Activated CD8-positive, alpha-beta memory T cell treated with anti-CD3 and anti-CD28 coated beads for 36 hours (primary cell): Measurements from ENCODE around the gene ZBTB47. TPM values are rescaled to one million over a fixed set of nuclear protein-coding genes. Genes with fewer than 3 reads are reported as not detected.

Experiments
- CTCF ChIA-PET: fragments of 350-600 bp; sonication (Branson Sonifier 250); formaldehyde crosslinking; loops from one replicate; lab custom pipeline; 2021; ENCODE audit warnings: antibody characterized with exemption; lab: Charles Lee
- POLR2A ChIA-PET: fragments of 350-600 bp; sonication (Branson Sonifier 250); formaldehyde crosslinking; loops from one replicate; lab custom pipeline; 2021; ENCODE audit warnings: antibody characterized with exemption; lab: Charles Lee
- total RNA-seq, 2 experiments: library from RNA; stranded (reverse); gene quantifications; one replicate each; pipeline ENCODE4 v1.2.3, GENCODE V29; 2021

The ZBTB47 gene
- total RNA-seq = 1 to 10 TPM; 1.1 to 1.2 TPM

DNA sequence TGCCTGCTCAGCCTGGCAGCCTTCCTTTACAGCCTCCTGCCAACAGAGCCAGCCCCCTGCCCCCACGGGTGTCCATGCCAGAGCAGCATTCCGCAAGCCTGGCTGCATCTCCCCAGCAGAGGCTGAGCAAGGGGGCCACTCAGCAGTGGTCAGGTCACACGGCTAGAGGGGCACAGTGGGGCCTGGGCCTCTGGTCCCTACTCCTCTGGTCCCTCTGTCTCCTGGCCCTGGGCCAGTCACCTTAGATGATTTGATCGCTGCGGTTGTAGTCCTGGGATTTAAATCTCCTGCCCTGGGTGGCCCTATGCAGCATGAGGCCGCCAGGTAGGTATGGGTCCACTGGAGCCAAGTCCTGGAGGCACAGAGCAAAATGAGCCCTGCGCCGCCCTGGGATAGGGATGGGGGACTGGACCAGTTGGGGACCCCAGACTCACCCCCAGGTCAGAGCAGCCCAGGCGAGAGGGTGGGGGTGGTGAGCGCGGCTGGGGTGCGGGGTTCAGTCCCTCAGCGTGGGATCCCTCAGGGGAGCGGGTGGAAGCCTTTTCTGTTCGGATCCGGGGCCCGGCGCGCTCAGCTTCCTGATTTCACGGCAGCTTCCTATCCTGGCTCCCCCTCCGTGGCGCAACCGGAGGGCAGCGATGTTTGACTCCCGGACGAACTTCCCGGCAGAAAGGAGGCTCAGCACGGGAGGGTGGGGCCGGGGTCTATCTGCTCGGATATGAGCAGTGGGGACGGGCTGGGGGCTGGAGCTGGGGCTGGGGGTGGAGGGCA is at the start of gene ZBTB47:
ZBTB47 (plus strand) TSS at position 138 of the 771 bp plus-strand sequence. CDS start 4,659 bp downstream, outside the sequence.
- ChIA-PET POLR2A (interaction anchor here (0.6 kb wide), 1 partner anchor 1686 kb away, joined by 3 read pairs; no protein-coding TSS in a partner anchor), CTCF (interaction anchor here (0.9 kb wide), 1 partner anchor 16 kb away, joined by 3 read pairs; no protein-coding TSS in a partner anchor)

GRCh38 chr3:42605546-42606173 is 47.8 kb upstream of the ZBTB47 start:
- ChIA-PET CTCF (interaction anchor here (1.1 kb wide), 1 partner anchor 43 kb away, joined by 3 read pairs; no protein-coding TSS in a partner anchor), POLR2A (no interaction called here)

DNA sequence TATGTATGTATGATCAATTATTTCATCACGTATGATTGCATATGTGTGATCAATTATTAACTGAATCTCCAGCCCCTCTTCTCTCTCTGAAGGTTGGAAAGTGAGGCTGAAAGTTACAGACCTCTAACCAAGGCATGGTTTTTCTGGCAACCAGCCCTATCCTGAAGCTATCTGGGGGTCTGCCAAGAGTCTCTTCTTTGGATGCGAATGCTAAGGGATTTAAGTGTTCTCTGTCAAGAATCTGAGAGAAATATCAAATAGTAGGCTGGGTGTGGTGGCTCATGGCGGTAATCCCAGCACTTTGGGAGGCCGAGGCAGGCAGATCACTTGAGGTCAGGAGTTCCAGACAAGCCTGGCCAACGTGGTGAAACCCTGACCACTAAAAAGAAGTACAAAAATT is 44.9 kb upstream of the ZBTB47 start:
- ChIA-PET CTCF (no interaction called here), POLR2A (no interaction called here)

DNA sequence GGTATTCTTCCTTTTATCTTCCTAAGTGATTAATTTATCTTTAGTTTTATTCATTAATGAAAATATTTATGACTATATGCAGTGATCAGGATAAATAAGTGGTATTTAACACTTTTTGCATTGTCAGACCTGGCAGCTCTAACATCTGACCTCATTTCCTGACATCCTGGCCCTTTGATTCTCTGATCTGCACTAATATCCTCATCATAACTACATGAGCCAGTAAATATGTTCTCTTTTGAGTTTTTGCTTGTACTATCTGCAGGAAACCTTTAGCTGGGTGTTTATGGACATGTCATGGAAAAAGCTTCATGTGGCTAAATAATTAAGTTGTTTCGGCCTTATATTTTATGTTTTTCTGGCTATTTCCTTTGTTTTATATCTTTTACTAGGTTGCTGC is 42.5 kb upstream of the ZBTB47 start:
- ChIA-PET POLR2A (interaction anchor here (1.1 kb wide), 1 partner anchor 10 kb away, joined by 3 read pairs; the partner anchor contains the start of gene NKTR), CTCF (interaction anchor here (1.6 kb wide), 1 partner anchor 10 kb away, joined by 7 read pairs; the partner anchor contains the start of gene NKTR)

- POLR2A ChIA-PET = interaction anchor here (0.7 kb wide), 1 partner anchor 15 kb away, joined by 3 read pairs; no protein-coding TSS in a partner anchor
Observed at GRCh38 chr3:42612217-42612616, 41.3 kb upstream of the ZBTB47 start.

DNA sequence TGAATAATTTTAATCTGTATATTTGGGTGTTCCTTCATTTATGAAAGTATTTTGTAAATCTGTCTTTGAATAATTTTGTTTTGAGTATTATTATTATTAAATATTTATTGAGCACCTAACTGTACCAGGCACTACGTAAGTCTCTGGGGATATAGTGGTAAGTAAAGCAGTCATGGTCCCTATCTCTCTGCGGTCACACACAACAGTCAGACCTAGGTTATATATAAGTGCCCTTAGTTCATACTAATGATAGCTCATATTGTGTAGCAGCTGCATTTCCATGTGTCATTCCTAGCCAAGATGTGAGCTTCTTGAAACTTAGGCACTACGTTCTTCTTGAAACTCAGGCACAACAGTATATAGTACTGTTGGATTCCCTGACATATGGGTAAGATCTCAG is 40.6 kb upstream of the ZBTB47 start:
- POLR2A ChIA-PET = interaction anchor here (0.7 kb wide), 1 partner anchor 15 kb away, joined by 3 read pairs; no protein-coding TSS in a partner anchor

More at GRCh38 chr3:42612217-42612616, 41.3 kb upstream of the ZBTB47 start:
- CTCF ChIA-PET = no interaction called here

DNA sequence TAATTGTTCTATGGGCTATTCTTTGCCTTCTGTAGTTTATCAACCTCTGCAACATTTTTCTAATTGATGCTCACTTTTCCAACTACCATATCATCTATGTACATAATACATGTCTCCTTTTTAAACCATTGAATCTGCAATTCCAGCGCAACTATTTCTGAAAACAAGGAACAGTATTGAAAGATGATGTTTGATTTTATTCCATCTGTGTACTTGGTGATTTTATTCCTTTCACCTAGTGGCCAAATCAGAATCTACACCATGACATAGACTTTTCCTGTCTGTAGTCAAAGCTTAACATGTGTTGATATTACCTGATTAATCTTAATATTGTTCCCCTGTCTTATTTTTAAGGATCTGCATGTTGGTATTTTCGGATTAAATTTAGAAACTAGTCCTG is 40.0 kb upstream of the ZBTB47 start:
- ChIA-PET POLR2A (no interaction called here), CTCF (interaction anchor here (0.9 to 1.6 kb wide), 2 partner anchors 34 to 38 kb away, joined by 3 read pairs; no protein-coding TSS in a partner anchor)

More for the DNA sequence above, 40.6 kb upstream of the ZBTB47 start:
- CTCF ChIA-PET = interaction anchor here (0.9 to 1.6 kb wide), 2 partner anchors 34 to 39 kb away, joined by 3 read pairs; no protein-coding TSS in a partner anchor

DNA sequence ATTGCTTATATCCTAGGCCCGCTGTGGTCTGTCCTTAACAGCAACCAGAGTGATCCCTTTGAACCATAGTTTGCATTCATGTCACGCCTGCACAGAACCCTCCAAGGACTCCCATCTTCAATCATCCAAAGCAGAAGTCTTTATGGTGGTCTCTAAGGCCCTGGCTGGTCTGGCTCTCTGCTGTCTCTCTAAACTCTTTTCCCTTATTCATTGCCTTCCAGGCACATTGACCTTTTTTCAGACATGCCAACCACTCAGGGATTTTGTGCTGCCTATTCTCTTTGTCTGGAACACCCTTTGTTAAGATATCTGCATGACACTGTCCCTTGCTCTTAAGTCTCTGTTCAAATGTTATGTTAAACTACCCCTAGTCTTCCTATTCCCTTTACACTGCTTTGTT is 21.9 kb upstream of the ZBTB47 start:
- CTCF ChIA-PET = no interaction called here
- POLR2A ChIA-PET = no interaction called here

- ChIA-PET POLR2A (no interaction called here), CTCF (no interaction called here)
Observed at GRCh38 chr3:42632146-42632545, 21.4 kb upstream of the ZBTB47 start.

DNA sequence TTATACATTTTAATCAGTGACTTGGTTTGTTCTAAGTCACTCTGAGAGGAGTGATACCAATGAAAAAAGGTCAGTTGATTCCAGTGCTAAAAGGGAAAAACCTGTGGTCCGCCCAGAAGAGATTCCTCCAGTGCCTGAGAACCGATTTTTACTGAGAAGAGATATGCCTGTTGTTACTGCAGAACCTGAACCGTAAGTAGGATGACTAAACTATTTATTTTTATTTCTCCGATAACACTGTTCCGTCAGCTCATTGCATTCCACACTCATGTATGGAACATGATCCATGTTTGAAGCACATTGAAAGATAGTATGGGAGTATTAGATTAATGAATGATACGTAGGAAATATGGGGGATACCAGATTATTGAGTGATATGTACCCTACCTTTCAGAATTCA is 20.0 kb upstream of the ZBTB47 start:
- ChIA-PET POLR2A (no interaction called here), CTCF (no interaction called here)

DNA sequence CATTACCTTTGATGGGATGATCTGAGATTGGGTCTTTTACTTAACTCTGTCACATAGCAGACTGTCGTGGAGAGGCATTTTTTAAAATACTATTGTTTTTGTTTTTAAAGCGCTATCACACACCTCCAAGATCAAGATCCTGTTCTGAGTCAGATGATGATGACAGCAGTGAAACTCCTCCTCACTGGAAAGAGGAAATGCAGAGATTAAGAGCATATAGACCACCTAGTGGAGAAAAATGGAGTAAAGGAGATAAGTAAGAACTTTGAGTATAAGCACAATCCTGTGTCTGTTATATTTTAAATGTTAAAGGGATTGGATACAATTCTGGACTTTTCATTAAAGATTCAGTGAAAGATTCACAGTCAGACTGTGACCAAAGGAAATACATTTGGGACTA is 18.4 kb upstream of the ZBTB47 start:
- ChIA-PET POLR2A (no interaction called here), CTCF (no interaction called here)

DNA sequence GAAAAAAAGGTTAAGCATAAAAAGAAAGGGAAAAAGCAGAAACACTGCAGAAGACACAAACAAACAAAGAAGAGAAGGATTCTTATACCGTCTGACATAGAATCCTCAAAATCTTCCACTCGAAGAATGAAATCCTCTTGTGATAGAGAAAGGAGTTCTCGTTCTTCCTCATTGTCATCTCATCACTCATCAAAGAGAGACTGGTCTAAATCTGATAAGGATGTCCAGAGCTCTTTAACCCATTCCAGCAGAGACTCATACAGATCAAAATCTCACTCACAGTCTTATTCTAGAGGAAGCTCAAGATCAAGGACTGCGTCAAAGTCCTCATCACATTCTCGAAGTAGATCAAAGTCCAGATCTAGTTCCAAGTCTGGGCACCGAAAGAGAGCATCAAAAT is 16.5 kb upstream of the ZBTB47 start:
- POLR2A ChIA-PET = no interaction called here

GRCh38 chr3:42638339-42638842 is 15.1 kb upstream of the ZBTB47 start:
- ChIA-PET CTCF (no interaction called here), POLR2A (no interaction called here)

More for the DNA sequence above, 16.5 kb upstream of the ZBTB47 start:
- CTCF ChIA-PET = interaction anchor here (0.8 to 1.5 kb wide), 5 partner anchors 15 to 135 kb away, joined by 3 to 5 read pairs (median 3); partner anchors contain the start of genes NKTR, SEC22C and VIPR1

- ChIA-PET POLR2A (interaction anchor here (0.6 kb wide), 1 partner anchor 13 kb away, joined by 3 read pairs; no protein-coding TSS in a partner anchor), CTCF (no interaction called here)
Observed at GRCh38 chr3:42639192-42639591, 14.3 kb upstream of the ZBTB47 start.

- POLR2A ChIA-PET = interaction anchor here (0.7 kb wide), 1 partner anchor 50 kb away, joined by 4 read pairs; no protein-coding TSS in a partner anchor
- CTCF ChIA-PET = interaction anchor here (0.8 kb wide), 1 partner anchor 93 kb away, joined by 3 read pairs; no protein-coding TSS in a partner anchor
Observed at GRCh38 chr3:42640129-42640528, 13.4 kb upstream of the ZBTB47 start.

GRCh38 chr3:42640771-42641370 is 12.6 kb upstream of the ZBTB47 start:
- ChIA-PET POLR2A (no interaction called here), CTCF (no interaction called here)

GRCh38 chr3:42647821-42648459 is 5.6 kb upstream of the ZBTB47 start:
- POLR2A ChIA-PET = interaction anchor here (0.7 kb wide), 1 partner anchor 15 kb away, joined by 3 read pairs; no protein-coding TSS in a partner anchor

DNA sequence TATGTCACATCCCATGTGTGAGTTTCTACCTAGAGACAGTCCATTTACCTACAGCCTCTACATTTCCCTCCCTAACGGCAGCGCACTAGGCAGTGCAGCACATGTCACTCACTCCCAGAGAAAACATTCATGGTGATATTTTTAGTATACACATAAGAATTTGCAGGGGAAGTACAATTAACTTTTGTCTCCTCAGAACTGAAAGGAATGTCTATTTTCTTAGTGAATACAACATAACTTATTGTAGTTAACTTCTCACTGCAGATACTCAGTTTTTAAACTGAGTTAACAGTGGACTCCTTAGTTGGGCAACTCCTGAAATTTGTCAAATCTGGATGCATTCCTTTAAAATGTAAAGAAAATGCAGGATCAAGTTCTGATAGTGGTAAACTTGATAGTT is 4.5 kb upstream of the ZBTB47 start:
- CTCF ChIA-PET = no interaction called here
- POLR2A ChIA-PET = interaction anchor here (0.6 to 0.7 kb wide), 2 partner anchors 14 to 72 kb away, joined by 3 read pairs; no protein-coding TSS in a partner anchor

More at GRCh38 chr3:42647821-42648459, 5.6 kb upstream of the ZBTB47 start:
- CTCF ChIA-PET = no interaction called here
